HG03432 (cell line): ENCODE results near the gene KLRF2.
"Not testable (repeated sequence)": the region's sequence is repeated elsewhere in the genome, so short reads cannot be mapped to it uniquely, and the experiment has no call there.

Experiments used
- ATAC-seq: cut with Tn5 transposase; IDR thresholded peaks from one replicate; pipeline ENCODE4 v1.9.1; 2021; ENCODE audit warnings: mild to moderate bottlenecking, moderate library complexity; ENCODE audit not compliant: unreplicated experiment

Gene KLRF2, protein sequence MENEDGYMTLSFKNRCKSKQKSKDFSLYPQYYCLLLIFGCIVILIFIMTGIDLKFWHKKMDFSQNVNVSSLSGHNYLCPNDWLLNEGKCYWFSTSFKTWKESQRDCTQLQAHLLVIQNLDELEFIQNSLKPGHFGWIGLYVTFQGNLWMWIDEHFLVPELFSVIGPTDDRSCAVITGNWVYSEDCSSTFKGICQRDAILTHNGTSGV

DNA sequence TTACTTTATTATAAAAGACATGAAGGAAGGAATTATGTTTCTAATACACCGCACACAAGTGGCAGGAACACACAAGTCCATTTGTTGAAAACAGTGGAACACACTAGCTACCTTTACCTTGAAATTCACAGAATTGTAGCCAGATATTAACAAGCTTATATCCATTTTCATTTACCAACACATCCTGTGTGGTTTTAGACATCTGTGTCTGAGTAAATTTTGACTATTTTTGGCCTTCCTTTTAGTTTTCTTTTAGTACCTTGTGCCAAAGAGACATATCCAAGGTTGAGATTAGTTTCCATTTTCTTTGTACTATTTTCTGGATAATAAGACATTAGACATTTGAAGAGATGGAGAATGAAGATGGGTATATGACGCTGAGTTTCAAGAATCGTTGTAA, at the start of gene KLRF2:
KLRF2 (plus strand) TSS at position 244 of the 400 bp plus-strand sequence; CDS start at position 351, 107 bp downstream.
- ATAC-seq: no peak

DNA sequence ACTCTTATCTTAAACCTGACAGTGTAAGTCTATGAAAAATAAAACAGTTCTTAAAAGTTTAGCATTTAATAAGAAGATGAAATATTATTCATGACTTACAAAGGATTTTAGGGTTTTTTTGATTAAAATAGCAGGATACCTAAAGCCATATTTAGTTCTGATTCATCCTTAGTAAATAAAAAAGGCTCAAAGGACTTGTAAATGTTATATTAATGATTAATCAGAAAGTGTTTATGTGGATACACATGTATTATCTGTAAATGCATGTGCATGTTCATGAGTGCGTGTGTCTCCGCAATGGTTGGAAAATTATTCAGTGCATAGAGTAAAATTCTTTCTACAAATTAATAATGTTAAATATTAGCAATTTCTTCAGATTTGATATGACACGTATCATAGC, 49.6 kb upstream of the KLRF2 start:
- ATAC-seq: no peak

DNA sequence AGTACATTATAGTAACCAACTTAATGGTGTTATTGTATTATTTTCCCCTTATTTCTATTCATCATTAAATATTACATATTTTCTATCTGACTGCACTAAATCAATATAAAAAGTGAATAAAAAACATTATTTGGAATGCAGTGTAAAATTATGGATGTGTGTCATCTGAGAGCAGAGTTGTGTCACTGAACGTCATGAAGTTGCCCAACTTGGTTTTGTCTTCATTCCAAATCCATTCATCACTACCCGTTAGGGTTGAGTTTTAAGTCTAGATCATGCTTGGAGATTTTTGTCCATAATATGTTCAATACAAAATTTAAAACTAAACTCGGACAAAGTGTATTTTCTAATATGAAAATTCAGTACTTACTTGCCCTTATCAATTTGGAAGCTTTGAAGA, 37.9 kb upstream of the KLRF2 start:
- no peak for ATAC-seq

DNA sequence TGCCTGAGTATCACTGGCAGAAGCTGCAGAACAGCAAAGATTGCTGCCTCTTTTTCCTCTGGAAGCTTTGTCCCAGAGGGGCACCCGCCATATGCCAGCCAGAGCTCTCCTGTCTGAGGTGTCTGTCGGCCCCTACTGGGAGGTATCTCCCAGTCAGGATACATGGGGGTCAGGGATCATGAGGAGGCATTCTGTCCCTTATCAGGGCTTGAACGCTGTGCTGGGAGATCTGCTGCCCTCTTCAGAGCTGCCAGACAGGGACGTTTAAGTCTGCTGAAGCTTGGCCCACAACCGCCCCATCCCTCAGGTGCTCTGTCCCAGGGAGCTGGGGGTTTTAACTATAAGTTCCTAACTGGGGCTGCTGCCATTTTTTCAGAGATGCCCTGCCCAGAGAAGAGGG, 32.4 kb upstream of the KLRF2 start:
- ATAC-seq: no peak

DNA sequence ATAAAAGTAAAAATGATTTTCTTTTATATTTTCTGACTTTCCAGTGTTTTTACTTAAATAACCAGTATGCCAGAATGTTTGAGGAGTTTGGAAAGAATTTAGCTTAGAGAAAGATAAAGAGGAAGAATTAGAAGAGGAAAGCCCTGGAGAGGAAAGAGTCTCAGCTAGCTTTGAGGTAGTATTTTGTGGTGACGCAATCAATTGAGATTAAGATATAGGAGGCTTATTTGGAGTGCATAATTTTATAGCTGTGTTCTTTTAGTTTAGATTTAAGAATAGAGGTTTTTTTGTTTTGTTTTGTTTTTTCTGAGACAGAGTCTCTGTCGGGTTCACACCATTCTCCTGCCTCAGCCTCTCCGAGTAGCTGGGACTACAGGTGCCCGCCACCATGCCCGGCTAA, 30.2 kb upstream of the KLRF2 start:
- ATAC-seq: no peak

DNA sequence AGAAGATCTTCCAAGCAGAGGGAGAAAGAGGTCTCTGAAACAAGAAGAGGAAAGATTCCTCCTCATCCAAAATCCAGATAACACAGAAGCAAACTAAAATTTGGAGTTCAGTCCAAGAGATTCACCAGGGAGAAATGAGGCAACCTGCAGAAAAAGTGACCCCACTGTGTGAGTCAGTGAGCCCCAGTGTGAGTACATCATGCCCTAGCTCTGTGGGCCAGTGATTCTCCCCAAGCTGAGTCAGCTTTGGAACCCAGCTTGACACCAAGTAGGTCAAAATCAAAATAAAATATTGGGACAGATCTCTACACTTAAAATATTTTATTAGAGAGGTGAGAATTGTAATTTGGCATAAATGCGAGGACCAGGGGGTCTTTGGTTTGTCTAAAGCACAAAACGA, 29.4 kb upstream of the KLRF2 start:
- ATAC-seq: no peak

DNA sequence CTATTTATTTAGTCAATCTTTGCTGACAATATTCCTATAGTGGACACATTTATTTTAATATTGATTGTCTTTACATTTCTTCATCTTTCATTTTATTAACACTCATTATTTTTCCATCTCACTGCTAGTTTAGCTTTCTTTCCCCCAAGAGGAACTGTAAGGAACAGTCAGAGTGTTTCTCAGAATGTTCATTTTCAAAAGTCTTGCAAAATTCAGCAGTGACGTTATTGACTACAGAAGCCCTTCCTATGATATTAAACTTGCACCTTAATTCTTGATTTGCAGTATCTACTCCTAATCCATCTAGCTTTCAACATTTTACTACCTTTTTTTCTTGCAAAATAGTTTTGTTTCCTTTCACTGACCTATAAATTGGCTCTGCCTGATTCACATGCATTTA, 25.1 kb upstream of the KLRF2 start:
- no peak for ATAC-seq

DNA sequence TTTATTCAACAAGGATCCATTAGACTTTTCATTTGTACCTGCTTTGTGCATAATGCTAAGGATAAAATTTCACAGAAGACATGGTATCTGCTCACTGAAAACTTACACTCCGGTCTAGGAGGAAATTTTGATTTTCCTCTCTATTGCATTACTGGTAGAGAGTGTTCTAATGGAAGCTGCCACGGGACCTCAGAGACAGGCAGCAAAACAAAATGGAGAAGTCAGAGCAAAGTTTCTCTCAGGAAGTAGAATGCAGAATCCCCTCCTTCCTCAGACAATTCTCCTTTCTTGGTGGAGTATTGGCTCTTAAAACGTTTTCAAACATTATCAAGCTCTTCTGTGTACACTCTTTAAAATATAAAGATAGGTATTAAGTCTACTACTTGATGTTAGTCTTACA, 24.4 kb upstream of the KLRF2 start:
- no peak for ATAC-seq

DNA sequence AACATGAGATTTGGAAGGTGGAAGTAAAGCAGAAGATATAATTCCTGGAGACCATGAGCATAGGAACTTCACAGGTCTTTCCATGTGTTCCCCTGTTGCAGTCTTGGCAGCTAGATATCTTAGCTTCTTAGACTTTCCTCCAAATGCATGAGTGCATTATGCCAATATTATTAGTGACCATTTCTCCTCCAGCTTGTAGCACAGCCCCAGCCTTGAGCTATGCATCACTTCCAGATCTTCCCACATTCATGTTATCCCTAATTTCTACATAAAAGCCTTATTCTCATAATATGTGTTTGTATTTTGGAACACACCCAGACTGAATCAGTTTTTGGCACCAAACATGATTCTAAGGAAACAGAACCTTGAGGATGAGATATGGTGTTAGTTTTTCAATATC, 23.2 kb upstream of the KLRF2 start:
- no peak for ATAC-seq

DNA sequence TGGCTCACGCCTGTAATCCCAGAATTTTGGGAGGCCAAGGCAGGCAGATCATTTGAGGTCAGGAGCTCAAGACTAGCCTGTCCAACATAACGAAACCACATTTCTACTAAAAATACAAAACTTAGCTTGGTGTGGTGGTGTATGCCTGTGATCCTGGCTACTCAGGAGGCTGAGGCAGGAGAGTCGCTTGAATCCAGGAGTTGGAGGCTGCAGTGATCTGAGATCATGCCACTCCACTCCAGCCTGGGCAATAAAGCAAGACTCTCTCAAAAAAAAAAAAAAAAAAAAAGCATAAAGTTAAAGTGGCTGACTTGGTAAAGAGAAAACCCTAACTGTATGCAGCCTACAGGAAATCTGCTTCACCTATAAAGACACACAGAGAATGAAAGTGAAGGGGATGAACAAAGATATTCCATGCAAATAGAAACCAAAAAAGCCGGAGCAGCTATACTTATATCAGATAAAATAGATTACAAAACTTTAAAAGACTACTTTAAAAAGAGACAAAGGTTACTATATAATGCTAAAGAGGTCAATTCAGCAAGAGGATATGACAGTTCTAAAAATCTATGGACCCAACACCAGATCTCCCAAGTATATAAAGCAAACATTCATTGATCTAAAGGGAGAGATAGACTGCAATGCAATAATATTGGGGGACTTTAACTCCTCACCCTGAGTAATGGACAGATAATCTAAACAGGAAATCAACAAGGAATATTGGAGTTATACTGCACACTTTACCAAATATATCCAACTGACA, 16.2 kb upstream of the KLRF2 start:
- no peak for ATAC-seq

DNA sequence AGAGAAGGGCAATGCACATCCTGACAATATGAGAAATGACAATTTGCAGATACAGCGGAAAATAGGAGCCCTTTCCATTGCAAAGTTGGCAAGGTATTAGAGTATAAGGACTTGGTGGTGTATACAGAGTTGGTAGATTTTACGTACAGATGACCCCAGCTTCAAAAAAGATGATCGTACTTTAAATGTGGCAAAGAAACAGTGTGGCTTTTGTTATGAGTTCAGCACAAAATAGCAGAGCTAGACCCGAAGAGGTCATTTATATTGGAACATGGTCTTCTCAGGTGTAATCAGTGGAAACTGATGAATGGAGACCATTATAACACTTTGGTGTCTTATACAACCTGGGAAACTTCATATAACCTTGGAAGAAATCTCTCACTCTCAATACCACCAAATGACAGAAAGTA, 14.4 kb upstream of the KLRF2 start:
- ATAC-seq: no peak

DNA sequence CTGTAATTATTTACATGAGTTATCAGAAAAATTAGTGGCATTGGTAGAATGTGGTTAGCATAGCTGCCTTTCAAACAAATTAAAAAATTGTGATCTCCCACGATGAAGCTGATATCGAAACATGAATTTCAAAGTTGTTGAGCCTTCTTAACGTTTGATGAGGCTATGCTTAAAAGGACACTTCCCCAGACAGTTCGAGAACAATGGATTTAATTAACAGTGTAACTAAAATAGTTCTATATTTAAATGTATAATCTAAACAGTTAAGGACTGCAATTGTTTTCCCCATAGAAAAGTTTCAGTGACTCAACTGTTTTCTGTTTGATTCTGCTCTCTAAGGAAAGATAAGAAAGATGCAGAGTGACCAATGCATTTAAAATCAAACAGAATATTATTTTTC, 13.8 kb upstream of the KLRF2 start:
- ATAC-seq: no peak

DNA sequence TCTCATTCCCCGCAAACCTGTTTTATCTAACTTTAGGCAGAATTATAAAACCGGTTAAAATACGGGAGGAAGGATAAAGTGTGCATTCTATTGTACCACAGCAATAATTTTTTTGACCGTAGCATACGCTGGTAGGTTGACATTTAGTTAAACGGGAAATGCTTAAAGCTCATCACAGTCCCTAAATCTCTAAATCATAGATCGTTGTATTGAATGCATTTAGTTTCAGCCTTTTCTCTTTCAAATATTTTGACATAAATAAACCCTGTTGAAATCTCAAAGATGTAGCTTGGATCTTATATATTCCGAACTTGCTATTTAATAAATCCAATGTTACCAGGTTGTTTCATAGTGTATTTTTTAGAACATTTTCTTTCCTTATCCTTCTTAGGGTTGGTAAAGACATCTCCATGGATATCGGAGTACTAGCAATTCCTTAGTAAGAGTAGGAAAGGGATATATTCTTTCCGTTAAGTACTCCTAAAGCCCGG, 12.9 kb upstream of the KLRF2 start:
- ATAC-seq: no peak

DNA sequence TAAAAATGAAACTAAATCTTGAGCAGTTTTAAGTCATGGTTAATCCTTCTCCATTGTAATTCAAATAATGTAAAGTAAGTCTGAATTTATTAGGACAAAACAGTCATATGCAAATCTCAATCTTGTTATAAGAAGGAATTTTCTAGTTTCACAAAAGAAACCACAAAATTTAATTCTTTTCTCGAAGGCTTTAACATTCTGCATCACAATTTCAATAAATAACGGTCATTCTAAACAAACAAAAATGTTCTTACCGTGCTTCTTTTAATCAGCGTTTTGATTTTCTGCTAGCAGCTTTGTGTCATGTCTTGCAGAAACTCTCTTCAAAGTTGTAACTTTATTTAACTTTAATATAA, 12.4 kb upstream of the KLRF2 start:
- ATAC-seq: no peak

DNA sequence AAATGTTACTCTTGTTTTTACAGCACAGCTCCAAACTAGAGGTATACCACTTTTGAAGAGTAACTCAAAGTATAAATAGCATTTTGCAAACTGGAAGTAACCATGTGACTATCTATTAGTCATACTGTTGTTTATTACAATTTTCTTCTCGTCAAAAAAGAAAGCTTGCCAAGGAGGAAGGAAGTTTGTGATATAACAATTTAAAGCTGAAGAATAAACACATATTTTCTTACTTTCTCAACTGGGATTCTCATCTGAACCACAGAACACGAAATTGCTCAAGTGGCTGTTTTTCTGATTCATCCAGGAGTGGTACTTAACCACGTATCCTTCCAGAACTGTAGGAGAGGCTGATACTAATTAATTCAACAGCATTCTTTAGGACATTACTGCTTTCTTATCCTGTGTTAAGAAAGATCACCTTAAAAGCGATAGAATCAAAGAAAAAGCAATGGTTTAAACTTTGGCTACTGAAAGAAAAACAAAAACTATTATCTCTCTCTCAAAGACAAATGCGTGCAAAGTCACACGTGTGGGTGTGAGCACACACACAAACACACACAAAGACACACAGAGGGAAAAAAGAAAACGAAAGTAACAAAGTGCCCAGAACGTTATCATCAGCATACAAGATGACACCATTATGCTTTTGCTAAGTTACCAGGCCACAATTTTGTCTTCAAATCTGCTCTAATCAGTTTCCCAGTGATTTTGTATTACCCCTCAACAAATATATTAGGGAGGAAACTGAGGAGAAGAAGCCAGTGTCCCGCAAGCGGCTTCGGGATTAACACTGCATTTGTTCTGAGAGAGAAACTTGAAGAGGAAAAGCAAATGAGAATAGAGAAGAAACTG, 11.8 kb upstream of the KLRF2 start, which contains the start of gene CLEC2B:
CLEC2B (minus strand) TSS at position 48 of the 855 bp plus-strand sequence.
- peak; percentile 47 for ATAC-seq

DNA sequence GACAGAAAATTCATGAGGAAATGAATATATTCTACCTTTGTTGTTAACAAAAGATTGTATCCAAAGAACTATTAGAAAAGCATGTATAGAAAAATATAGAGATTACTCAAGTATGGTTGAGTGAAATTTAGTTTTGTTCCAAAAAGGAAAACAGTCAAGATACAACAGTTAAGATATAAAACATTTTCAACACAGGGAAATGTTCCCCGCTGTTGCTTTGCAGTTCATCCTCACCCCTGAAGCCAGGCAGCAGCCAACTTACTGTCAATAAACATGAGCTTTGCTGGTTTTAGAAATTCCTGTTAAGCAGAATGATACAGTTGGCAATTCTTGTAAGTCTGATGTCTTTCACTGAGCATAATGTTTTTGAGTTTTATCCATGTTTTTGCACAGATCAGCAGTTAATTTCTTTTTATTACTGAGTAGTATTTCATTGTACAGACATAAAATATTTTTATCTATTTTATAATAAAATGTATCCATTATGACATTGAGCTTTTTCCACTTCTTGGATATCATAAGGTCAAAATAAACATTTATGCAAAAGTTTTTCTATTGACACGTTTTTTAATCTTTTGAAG, 10.9 kb upstream of the KLRF2 start:
- ATAC-seq: no peak

DNA sequence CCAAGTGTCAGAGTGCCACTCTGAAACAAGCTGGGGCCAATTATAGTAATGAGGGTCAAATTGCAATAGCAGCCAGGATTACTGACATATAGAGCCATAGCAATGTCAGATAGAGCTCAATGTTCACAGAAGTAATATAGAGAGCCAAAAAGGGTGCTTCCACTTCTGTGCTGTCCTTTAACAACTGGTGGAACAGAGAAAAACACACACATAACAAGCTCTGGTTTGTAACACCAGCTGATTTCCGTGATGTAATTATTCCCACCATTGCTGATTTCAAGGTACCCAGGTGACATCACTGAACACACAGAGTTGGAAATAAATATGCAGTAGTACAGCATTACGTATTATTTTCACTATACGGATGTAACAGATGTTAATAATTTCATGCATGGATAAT, 9.1 kb upstream of the KLRF2 start:
- ATAC-seq: no peak

DNA sequence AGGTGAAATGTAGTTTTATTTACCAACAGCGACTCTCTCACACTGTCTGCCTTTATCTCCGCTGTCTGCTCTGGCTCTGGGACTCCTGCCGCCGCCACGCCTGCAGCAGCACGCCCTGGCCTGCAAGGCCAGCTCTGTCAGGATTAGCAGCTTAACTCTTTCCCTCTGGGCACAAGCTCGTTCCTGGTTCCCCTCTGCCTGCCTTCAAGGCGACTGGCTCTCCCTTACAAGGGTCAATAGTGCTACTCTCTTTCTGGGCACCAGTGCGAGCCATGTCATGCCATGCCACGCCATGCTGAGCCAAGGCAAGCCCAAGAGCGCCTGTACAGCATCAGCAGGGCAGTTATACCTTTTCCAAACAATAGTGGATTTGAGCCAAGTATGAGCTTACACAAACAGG, 8.5 kb upstream of the KLRF2 start:
- no peak for ATAC-seq

DNA sequence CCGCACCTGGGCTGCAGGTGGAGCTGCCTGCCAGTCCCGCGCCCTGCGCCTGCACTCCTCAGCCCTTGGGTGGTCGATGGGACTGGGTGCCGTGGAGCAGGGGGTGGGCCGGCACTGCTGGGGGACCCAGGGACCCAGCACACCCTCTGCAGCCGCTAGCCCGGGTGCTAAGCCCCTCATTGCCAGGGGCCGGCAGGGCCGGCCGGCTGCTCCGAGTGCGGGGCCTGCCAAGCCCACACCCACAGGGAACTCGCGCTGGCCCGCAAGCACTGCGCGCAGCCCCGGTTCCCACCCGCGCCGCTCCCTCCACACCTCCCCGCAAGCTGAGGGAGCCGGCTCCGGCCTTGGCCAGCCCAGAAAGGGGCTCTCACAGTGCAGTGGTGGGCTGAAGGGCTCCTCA, 5.2 kb upstream of the KLRF2 start:
- ATAC-seq: not testable (repeated sequence)

DNA sequence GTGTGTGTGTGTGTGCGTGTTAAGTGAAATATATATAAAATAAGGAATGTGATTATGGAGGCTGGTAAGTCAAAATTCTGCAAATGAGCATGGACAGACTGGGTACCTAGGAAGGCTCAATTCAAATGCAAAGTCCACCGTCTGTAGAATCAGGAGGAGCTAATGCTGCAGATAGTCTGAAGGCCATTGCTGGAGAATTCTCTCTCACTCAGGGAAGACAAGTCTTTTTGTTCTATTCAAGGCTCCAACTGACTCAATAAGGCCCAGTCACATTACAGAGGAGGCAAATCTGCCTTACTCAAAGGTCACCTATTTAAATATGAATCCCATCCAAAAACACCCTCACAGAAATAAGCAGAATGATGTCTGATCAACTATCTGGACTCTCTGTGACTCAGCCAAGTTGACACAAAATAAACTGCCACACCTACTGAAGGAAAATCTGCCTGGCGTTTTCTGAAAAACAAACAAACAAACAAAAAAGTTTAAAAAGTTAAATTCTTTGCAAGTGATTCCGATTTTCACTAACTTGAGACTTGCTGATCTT, 684 bp upstream of the KLRF2 start:
- ATAC-seq: no peak

DNA sequence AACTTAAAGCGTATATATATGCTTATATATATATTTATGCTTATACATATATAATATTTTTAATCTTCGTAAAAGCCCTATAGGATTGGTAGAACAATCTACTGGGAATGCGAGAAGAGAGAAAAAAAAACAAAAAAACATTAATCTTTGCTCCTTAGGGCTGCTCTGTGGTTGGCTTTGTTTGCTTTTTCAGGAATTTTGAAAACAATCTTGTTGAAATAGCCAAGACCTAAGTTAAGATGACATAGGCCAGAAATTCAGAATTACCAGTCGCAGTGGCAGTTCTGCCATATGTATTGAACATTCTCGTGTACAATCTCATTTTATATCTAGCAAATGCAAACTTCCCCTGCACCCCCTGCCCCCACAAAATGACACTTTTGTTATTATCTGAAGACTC, 699 bp downstream of the KLRF2 start:
- no peak for ATAC-seq
